ENCODE measurements around the gene GPR142. TPM values are rescaled to one million over a fixed set of nuclear protein-coding genes. Genes with fewer than 3 reads are reported as not detected.
"Not testable (repeated sequence)": the region's sequence is repeated elsewhere in the genome, so short reads cannot be mapped to it uniquely, and the experiment has no call there.

The GPR142 gene
- total and polyA plus RNA-seq, 2 experiments from 2014 or later = not detected

GRCh38 chr17:74404789-74405188 lies 37.5 kb downstream of the GPR142 start:
- H3K27ac ChIP-seq = no peak overlapping the region
- TF ChIP-seq EZH2 (IDR thresholded peaks at IDR 0.05; ENCODE audit: insufficient read depth, poor library complexity, severe bottlenecking) = no peak
- no peak for TF ChIP-seq EZH2phosphoT487 (IDR thresholded peaks at IDR 0.05; ENCODE audit: insufficient read depth, low read depth)
- no peaks in the 10 kb centered on the region for H3K79me2 ChIP-seq (ENCODE audit: insufficient read depth)
- no peaks in the 10 kb centered on the region for H3K9me2 ChIP-seq (ENCODE audit: insufficient read depth)
- H3K4me2 ChIP-seq (ENCODE audit: unreplicated experiment) = no peak overlapping the region
- H3K4me3 ChIP-seq = no peak overlapping the region
- H3K4me1 ChIP-seq (ENCODE audit: insufficient read depth) = no peaks in the 10 kb centered on the region
- no peaks in the 10 kb centered on the region for H3K9me3 ChIP-seq (ENCODE audit: low read depth)
- DNase-seq = no peak
- peaks cover 8% of the 10 kb centered on the region; the same call in 1 of the 2 replicates for H3K27me3 ChIP-seq (replicated peaks; ENCODE audit: insufficient read depth)
- no peak overlapping the region for H3K9ac ChIP-seq
- no peak overlapping the region for H2AFZ ChIP-seq
- no peaks in the 10 kb centered on the region for H3F3A ChIP-seq (ENCODE audit: insufficient read depth)
- 54 to 58% methylated on average over 6 of the region's 6 CpGs for WGBS, 2 experiments (ENCODE audit: low coverage in 1 of 2, low lambda C conversion rate in 2 of 2, missing lambda C conversion rate in 2 of 2)
- in situ Hi-C loops (cut with MboI) = no loop called here
- no peaks in the 10 kb centered on the region for H3K36me3 ChIP-seq (ENCODE audit: low read depth)
- H4K20me1 ChIP-seq (ENCODE audit: insufficient read depth) = no peaks in the 10 kb centered on the region

DNA sequence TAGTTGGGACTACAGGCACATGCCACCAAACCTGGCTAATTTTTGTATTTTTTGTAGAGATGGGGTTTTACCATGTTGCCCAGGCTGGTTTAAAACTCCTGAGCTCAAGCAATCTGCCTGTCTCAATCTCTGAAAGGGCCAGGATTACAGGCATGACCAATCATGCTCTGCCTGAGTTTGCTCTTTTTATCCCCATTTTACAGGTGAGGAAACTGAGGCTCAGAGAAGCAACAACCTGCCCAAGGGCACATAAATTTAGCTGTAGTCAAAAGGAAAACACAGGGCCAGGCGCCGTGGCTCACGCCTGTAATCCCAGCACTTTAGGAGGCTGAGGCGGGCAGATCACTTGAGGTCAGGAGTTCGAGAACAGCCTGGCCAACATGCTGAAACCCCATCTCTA lies 38.0 kb downstream of the GPR142 start:
- H3K4me2 ChIP-seq (ENCODE audit: unreplicated experiment); H3K9ac ChIP-seq; H3K79me2 ChIP-seq (ENCODE audit: insufficient read depth); H3K9me3 ChIP-seq (ENCODE audit: low read depth); H2AFZ ChIP-seq; H3F3A ChIP-seq (ENCODE audit: insufficient read depth); DNase-seq; H3K27ac ChIP-seq; H4K20me1 ChIP-seq (ENCODE audit: insufficient read depth); in situ Hi-C loops (cut with MboI); H3K4me1 ChIP-seq (ENCODE audit: insufficient read depth); H3K9me2 ChIP-seq (ENCODE audit: insufficient read depth); H3K36me3 ChIP-seq (ENCODE audit: low read depth); H3K27me3 ChIP-seq (replicated peaks; ENCODE audit: insufficient read depth); H3K4me3 ChIP-seq: not testable (repeated sequence)
- 67 to 69% methylated on average over 5 of the region's 5 CpGs for WGBS, 2 experiments (ENCODE audit: low coverage in 1 of 2, low lambda C conversion rate in 2 of 2, missing lambda C conversion rate in 2 of 2)

GRCh38 chr17:74407384-74407783 lies 40.1 kb downstream of the GPR142 start:
- no peak for TF ChIP-seq EZH2phosphoT487 (IDR thresholded peaks at IDR 0.05; ENCODE audit: insufficient read depth, low read depth)
- H3K4me1 ChIP-seq (ENCODE audit: insufficient read depth) = no peaks in the 10 kb centered on the region
- H3K4me2 ChIP-seq (ENCODE audit: unreplicated experiment) = no peak overlapping the region
- no peak overlapping the region for H3K27ac ChIP-seq
- no peak for DNase-seq
- H3K79me2 ChIP-seq (ENCODE audit: insufficient read depth) = no peaks in the 10 kb centered on the region
- no peaks in the 10 kb centered on the region for H3K9me2 ChIP-seq (ENCODE audit: insufficient read depth)
- H3K9me3 ChIP-seq (ENCODE audit: low read depth) = no peaks in the 10 kb centered on the region
- 73 to 76% methylated on average over 5 of the region's 5 CpGs for WGBS, 2 experiments (ENCODE audit: low coverage in 1 of 2, low lambda C conversion rate in 2 of 2, missing lambda C conversion rate in 2 of 2)
- no peak overlapping the region for H3K4me3 ChIP-seq
- no peaks in the 10 kb centered on the region for H4K20me1 ChIP-seq (ENCODE audit: insufficient read depth)
- in situ Hi-C loops (cut with MboI) = no loop called here
- no peak overlapping the region for H2AFZ ChIP-seq
- no peaks in the 10 kb centered on the region for H3F3A ChIP-seq (ENCODE audit: insufficient read depth)
- H3K9ac ChIP-seq = no peak overlapping the region
- H3K27me3 ChIP-seq (replicated peaks; ENCODE audit: insufficient read depth) = 0 out of 2 replicates have a peak, but pooled peaks cover 8% of the 10 kb centered on the region
- H3K36me3 ChIP-seq (ENCODE audit: low read depth) = no peaks in the 10 kb centered on the region

DNA sequence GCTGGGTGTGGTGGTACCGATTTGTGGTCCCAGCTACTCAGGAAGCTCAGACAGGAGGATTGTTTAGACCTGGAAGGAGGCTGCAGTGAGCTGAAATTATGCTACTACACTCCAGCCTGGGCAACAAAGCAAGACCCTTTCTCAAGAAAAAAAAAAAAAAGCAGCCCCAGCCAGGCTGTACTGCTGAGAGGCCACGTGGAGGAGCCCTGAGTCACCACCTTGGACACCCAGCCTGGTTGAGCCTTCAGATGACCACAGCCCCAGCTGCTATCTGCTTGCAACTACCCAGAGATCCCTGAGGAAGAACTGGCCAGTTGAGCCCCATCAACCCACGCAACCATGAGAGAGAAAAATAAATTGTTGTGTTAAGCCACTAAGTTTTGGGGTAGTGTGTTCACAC lies 41.0 kb downstream of the GPR142 start:
- 48 to 60% methylated on average over 3 of the region's 3 CpGs for WGBS, 2 experiments (ENCODE audit: low coverage in 1 of 2, low lambda C conversion rate in 2 of 2, missing lambda C conversion rate in 2 of 2)
- H2AFZ ChIP-seq = no peak overlapping the region
- H3K9me2 ChIP-seq (ENCODE audit: insufficient read depth) = no peaks in the 10 kb centered on the region
- H3K9me3 ChIP-seq (ENCODE audit: low read depth) = no peaks in the 10 kb centered on the region
- H3K79me2 ChIP-seq (ENCODE audit: insufficient read depth) = no peaks in the 10 kb centered on the region
- no peaks in the 10 kb centered on the region for H3F3A ChIP-seq (ENCODE audit: insufficient read depth)
- in situ Hi-C loops (cut with MboI) = no loop called here
- H3K27ac ChIP-seq = no peak overlapping the region
- H4K20me1 ChIP-seq (ENCODE audit: insufficient read depth) = no peaks in the 10 kb centered on the region
- no peaks in the 10 kb centered on the region for H3K4me1 ChIP-seq (ENCODE audit: insufficient read depth)
- no peak overlapping the region for H3K4me3 ChIP-seq
- H3K4me2 ChIP-seq (ENCODE audit: unreplicated experiment) = no peak overlapping the region
- no peak overlapping the region for H3K9ac ChIP-seq
- H3K36me3 ChIP-seq (ENCODE audit: low read depth) = no peaks in the 10 kb centered on the region
- 0 out of 2 replicates have a peak, but pooled peaks cover 8% of the 10 kb centered on the region for H3K27me3 ChIP-seq (replicated peaks; ENCODE audit: insufficient read depth)
- no peak for TF ChIP-seq EZH2phosphoT487 (IDR thresholded peaks at IDR 0.05; ENCODE audit: insufficient read depth, low read depth)
- TF ChIP-seq EZH2 (IDR thresholded peaks at IDR 0.05; ENCODE audit: insufficient read depth, poor library complexity, severe bottlenecking) = no peak
- peak; percentile 65 for DNase-seq

- Histone ChIP-seq H3K36me3 (ENCODE audit: low read depth) (no peaks in the 10 kb centered on the region), H3K4me2 (ENCODE audit: unreplicated experiment) (no peak overlapping the region), H3K9me2 (ENCODE audit: insufficient read depth) (no peaks in the 10 kb centered on the region), H3K9ac (no peak overlapping the region), H3F3A (ENCODE audit: insufficient read depth) (no peaks in the 10 kb centered on the region), H3K27ac (no peak overlapping the region), H3K27me3 (replicated peaks; ENCODE audit: insufficient read depth) (0 out of 2 replicates have a peak, but pooled peaks cover 8% of the 10 kb centered on the region), H3K4me3 (no peak overlapping the region), H2AFZ (no peak overlapping the region), H4K20me1 (ENCODE audit: insufficient read depth) (no peaks in the 10 kb centered on the region), H3K4me1 (ENCODE audit: insufficient read depth) (no peaks in the 10 kb centered on the region), H3K79me2 (ENCODE audit: insufficient read depth) (no peaks in the 10 kb centered on the region), H3K9me3 (ENCODE audit: low read depth) (no peaks in the 10 kb centered on the region)
- TF ChIP-seq EZH2 (IDR thresholded peaks at IDR 0.05; ENCODE audit: insufficient read depth, poor library complexity, severe bottlenecking) = no peak
- TF ChIP-seq EZH2phosphoT487 (IDR thresholded peaks at IDR 0.05; ENCODE audit: insufficient read depth, low read depth) = no peak
- WGBS, 2 experiments (ENCODE audit: low coverage in 1 of 2, low lambda C conversion rate in 2 of 2, missing lambda C conversion rate in 2 of 2) = 23 to 25% methylated on average over 4 of the region's 4 CpGs
- DNase-seq = no peak
- in situ Hi-C loops (cut with MboI) = no loop called here
These were observed 41.5 kb downstream of the GPR142 start for GRCh38 chr17:74408815-74409214.
